ENCODE results near the gene POLA1.

GRCh38 chrX:24659106-24659505, 34.6 kb upstream of the POLA1 start:
- no peak for TF ChIP-seq CTCF (IDR thresholded peaks at IDR 0.05)
- TF ChIP-seq POLR2A (IDR thresholded peaks at IDR 0.05) = no peak

Measured in adrenal gland (tissue), 5 donors.